Keratinocyte (primary cell): ENCODE results near the gene STEAP3. TPM values are rescaled to one million over a fixed set of nuclear protein-coding genes. Genes with fewer than 3 reads are reported as not detected.

Experiments used
- DNase-seq: peaks from one replicate; pipeline ENCODE4 v3.0.0-alpha.2; 2011; ENCODE audit warnings: low read depth, missing footprints, low spot score
- FAIRE-seq: peaks from 2 replicates; lab custom pipeline; 2011; peaks lifted over from hg19 to GRCh38; lab: Jason Lieb, UNC
- H2AFZ ChIP-seq: 2 replicates; pipeline ENCODE4 v1.6.0; 2012; ENCODE audit warnings: low read length, control low read depth, inconsistent platforms; ENCODE audit not compliant: control insufficient read depth
- H3K27ac ChIP-seq: 2 replicates; pipeline ENCODE4 v1.5.1; 2011; ENCODE audit warnings: low read length; ENCODE audit not compliant: control insufficient read depth, insufficient read depth
- H3K27me3 ChIP-seq: 3 replicates; pipeline ENCODE4 v1.6.0; 2011; ENCODE audit warnings: low read length; ENCODE audit not compliant: control insufficient read depth, insufficient read depth; ENCODE audit errors: extremely low read depth
- H3K36me3 ChIP-seq, 2 experiments: 2 replicates in 1 of 2; 3 replicates in 1 of 2; pipeline ENCODE4 v1.5.1; 2011; ENCODE audit warnings: low read length in 2 of 2, mild to moderate bottlenecking in 1 of 2; ENCODE audit not compliant: control insufficient read depth in 2 of 2, insufficient read depth in 2 of 2; ENCODE audit errors: extremely low read depth in 1 of 2
- H3K4me1 ChIP-seq: 3 replicates; pipeline ENCODE4 v1.5.1; 2011; ENCODE audit warnings: low read length; ENCODE audit not compliant: control insufficient read depth, insufficient read depth; ENCODE audit errors: extremely low read depth
- H3K4me2 ChIP-seq: 3 replicates; pipeline ENCODE4 v1.6.0; 2011; ENCODE audit warnings: low read depth, low read length; ENCODE audit not compliant: control insufficient read depth, insufficient read depth; ENCODE audit errors: extremely low read depth
- H3K4me3 ChIP-seq, 3 experiments: fragments of 200-600 bp in 1 of 3; sonication (generic) in 1 of 3; 2 replicates in 2 of 3; 3 replicates in 1 of 3; pipeline ENCODE4 v1.5.1; 2011 to 2016; ENCODE audit warnings: low read length in 3 of 3, mild to moderate bottlenecking in 3 of 3, control low read depth in 2 of 3, inconsistent platforms in 1 of 3, low read depth in 1 of 3, mixed read lengths in 1 of 3, mixed run types in 1 of 3, moderate library complexity in 1 of 3; ENCODE audit not compliant: control insufficient read depth in 2 of 3, insufficient read depth in 2 of 3; ENCODE audit errors: extremely low read depth in 1 of 3
- H3K79me2 ChIP-seq: 2 replicates; pipeline ENCODE4 v1.6.0; 2012; ENCODE audit warnings: low read length; ENCODE audit not compliant: control insufficient read depth, insufficient read depth
- H3K9ac ChIP-seq: 3 replicates; pipeline ENCODE4 v1.6.0; 2011; ENCODE audit warnings: low read length; ENCODE audit not compliant: control insufficient read depth, insufficient read depth; ENCODE audit errors: extremely low read depth
- H3K9me1 ChIP-seq: 3 replicates; pipeline ENCODE4 v1.6.0; 2011; ENCODE audit warnings: low read length; ENCODE audit not compliant: control insufficient read depth, insufficient read depth; ENCODE audit errors: extremely low read depth
- H3K9me3 ChIP-seq: 2 replicates; pipeline ENCODE4 v1.5.1; 2012; ENCODE audit warnings: low read depth, low read length; ENCODE audit not compliant: control insufficient read depth
- H4K20me1 ChIP-seq: 3 replicates; pipeline ENCODE4 v1.6.0; 2011; ENCODE audit warnings: low read length; ENCODE audit not compliant: control insufficient read depth, insufficient read depth; ENCODE audit errors: extremely low read depth
- CTCF ChIP-seq, 3 experiments: IDR thresholded peaks in 1 of 3; conservative IDR thresholded peaks in 1 of 3; optimal IDR thresholded peaks in 1 of 3; 2 replicates in 2 of 3; 3 replicates in 1 of 3; pipeline versions ENCODE3 to v1.5.1; 2011; ENCODE audit warnings: low read length in 3 of 3, mild to moderate bottlenecking in 3 of 3, moderate library complexity in 2 of 3, control low read depth in 1 of 3, inconsistent platforms in 1 of 3; ENCODE audit not compliant: insufficient read depth in 2 of 3; ENCODE audit errors: extremely low read depth in 1 of 3
- EZH2 ChIP-seq: IDR thresholded peaks from one replicate; pipeline ENCODE4 v1.6.1; 2012; ENCODE audit warnings: inconsistent platforms, mild to moderate bottlenecking, low read length, moderate library complexity
- dilution Hi-C: fragments of 300-500 bp; cut with MboI; formaldehyde crosslinking; loops from one replicate; pipeline ENCODE4 v1.7.0; 2020; ENCODE audit warnings: low sequenced_read_pairs; ENCODE audit not compliant: extremely low pct_ligation_motif_present
- polyA plus RNA-seq, 5 experiments: library from polyadenylated mRNA; depleted of rRNA in 3 of 5; stranded (reverse) in 3 of 5; stranded (forward) in 1 of 5; unstranded in 1 of 5; fragments of >200 nt; gene quantifications; 1 replicate in 1 of 5; 2 replicates in 3 of 5; 3 replicates in 1 of 5; pipeline versions ENCODE4 v1.2.1 to v1.2.3, GENCODE V29; 2011 to 2012; ENCODE audit warnings: missing spikeins in 2 of 5, low read depth in 1 of 5, low replicate concordance in 1 of 5

The STEAP3 gene
- polyA plus RNA-seq, 1 donor (not counting 4 experiments of a cell fraction or from before 2014, with no cell fraction given) = 19.9 TPM

GRCh38 chr2:119197126-119197405, 26.6 kb upstream of the STEAP3 start:
- Histone ChIP-seq H3K79me2 (no peaks in the 10 kb centered on the region), H3K9me3 (no peaks in the 10 kb centered on the region), H3K36me3 (no peaks in the 10 kb centered on the region), H3K27me3 (no peaks in the 10 kb centered on the region), H3K4me1 (peaks cover 13% of the 10 kb centered on the region), H3K4me2 (no peak overlapping the region), H3K9me1 (peaks cover 3% of the 10 kb centered on the region), H3K9ac (no peak overlapping the region), H2AFZ (no peak overlapping the region), H4K20me1 (no peaks in the 10 kb centered on the region), H3K27ac (no peak overlapping the region), H3K4me3 (no peak overlapping the region)
- no peak for DNase-seq
- dilution Hi-C loops = no loop called here
- no peak for FAIRE-seq
- TF ChIP-seq CTCF (optimal IDR thresholded peaks at IDR 0.05 in 1 of 3, IDR thresholded peaks at IDR 0.05 in 1 of 3, conservative IDR thresholded peaks at IDR 0.05 in 1 of 3; ENCODE audit: extremely low read depth in 1 of 3, insufficient read depth in 2 of 3, low read length in 3 of 3) (no peak), EZH2 (no peak)

DNA sequence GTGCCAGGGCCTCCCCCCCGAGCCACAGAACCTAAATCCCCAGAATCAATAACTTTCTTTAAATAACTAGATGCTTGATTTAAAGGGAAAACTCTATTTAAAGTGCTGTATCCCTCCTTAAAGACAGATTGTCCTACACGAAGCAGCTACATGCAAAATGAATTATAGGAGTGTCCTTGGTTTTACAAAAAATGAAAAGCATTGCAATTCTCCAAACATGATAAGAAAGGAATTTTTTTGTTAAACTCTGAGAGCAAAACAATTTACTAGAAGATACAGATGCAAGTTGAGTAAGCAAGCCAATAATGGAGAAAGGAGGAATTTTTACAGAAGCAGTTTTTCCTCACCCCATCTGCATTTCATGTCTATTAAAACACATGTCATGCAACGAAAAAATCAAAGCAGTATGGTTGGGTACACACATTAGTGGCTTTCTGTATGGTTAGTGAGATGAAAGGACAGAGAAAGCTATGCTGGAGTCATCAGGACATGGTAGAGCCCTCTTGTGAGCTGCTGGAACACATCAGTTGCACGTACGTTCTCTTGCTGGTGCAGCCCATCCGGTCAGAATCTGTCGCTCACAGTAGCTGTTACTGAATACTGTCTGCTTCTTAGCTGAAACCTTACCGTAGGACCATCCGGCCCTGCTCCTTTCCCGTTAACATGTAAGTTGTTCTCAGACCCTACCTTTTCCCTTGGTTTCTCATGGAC, 25.9 kb upstream of the STEAP3 start:
- dilution Hi-C loops = no loop called here
- Histone ChIP-seq H4K20me1 (no peaks in the 10 kb centered on the region), H3K27ac (no peak overlapping the region), H3K4me2 (no peak overlapping the region), H3K9me3 (no peaks in the 10 kb centered on the region), H3K36me3 (no peaks in the 10 kb centered on the region), H3K27me3 (no peaks in the 10 kb centered on the region), H3K4me1 (peaks cover 13% of the 10 kb centered on the region), H2AFZ (no peak overlapping the region), H3K79me2 (no peaks in the 10 kb centered on the region), H3K9me1 (peaks cover 3% of the 10 kb centered on the region), H3K9ac (no peak overlapping the region), H3K4me3 (no peak overlapping the region)
- TF ChIP-seq EZH2 = no peak
- TF ChIP-seq CTCF (optimal IDR thresholded peaks at IDR 0.05 in 1 of 3, IDR thresholded peaks at IDR 0.05 in 1 of 3, conservative IDR thresholded peaks at IDR 0.05 in 1 of 3; ENCODE audit: extremely low read depth in 1 of 3, insufficient read depth in 2 of 3, low read length in 3 of 3) = no peak
- no peak for FAIRE-seq
- no peak for DNase-seq
